Ovary (tissue), 10 donors: ENCODE measurements around the gene PHC2. TPM values are rescaled to one million over a fixed set of nuclear protein-coding genes. Genes with fewer than 3 reads are reported as not detected.

Experiments used
- DNase-seq, 5 donors: peaks; one replicate each; pipeline ENCODE4 v3.0.0-alpha.2; 2019 to 2020
- H3K27ac ChIP-seq, 2 donors: fragments of 200-600 bp; one replicate each; pipeline versions ENCODE4 v1.5.1 to v1.8.0; 2019 to 2022
- H3K27me3 ChIP-seq: fragments of 200-600 bp; one replicate; pipeline ENCODE4 v1.8.0; 2022
- H3K36me3 ChIP-seq: fragments of 200-600 bp; sonication (generic); one replicate; pipeline ENCODE4 v1.5.1; 2019
- H3K4me1 ChIP-seq: one replicate; pipeline ENCODE4 v1.8.1; 2013; ENCODE audit warnings: mild to moderate bottlenecking, moderate library complexity; ENCODE audit not compliant: insufficient read depth
- H3K4me3 ChIP-seq: fragments of 200-600 bp; sonication (generic); one replicate; pipeline ENCODE4 v1.5.1; 2017
- H3K9me3 ChIP-seq, 2 donors: fragments of 200-600 bp in 1 of 2; sonication (generic) in 1 of 2; one replicate each; pipeline versions ENCODE4 v1.5.1 to v1.8.1; 2013 to 2019; ENCODE audit warnings: mild to moderate bottlenecking in 1 of 2, moderate library complexity in 1 of 2
- CTCF ChIP-seq, 3 donors: fragments of 450-650 bp in 2 of 3; fragments of 200-600 bp in 1 of 3; IDR thresholded peaks; one replicate each; pipeline versions ENCODE4 v1.5.1 to v1.8.0; 2016 to 2022; ENCODE audit warnings: antibody characterized with exemption in 3 of 3, mild to moderate bottlenecking in 1 of 3
- EP300 ChIP-seq: sonication (generic); formaldehyde crosslinking; IDR thresholded peaks from one replicate; pipeline ENCODE4 v1.6.1; 2017; ENCODE audit warnings: antibody characterized with exemption
- POLR2A ChIP-seq: fragments of 450-650 bp; IDR thresholded peaks from one replicate; pipeline ENCODE4 v1.6.1; 2017; ENCODE audit warnings: antibody characterized with exemption, mild to moderate bottlenecking, moderate library complexity
- WGBS, 3 donors: extraction: QIAGEN DNeasy Blood & Tissue Kit in 1 of 3; methylation state at CpG; one replicate each; pipeline versions ENCODE4 v1.1.5 to v1.1.7; 2013 to 2017; 5-methylcytosine and 5-hydroxymethylcytosine counted together
- intact Hi-C, 4 donors: fragments of 100-400 bp; cut with DNase I; formaldehyde crosslinking; loops; one replicate each; pipeline versions ENCODE4 v1.11.0 to v1.15.1; 2022 to 2023
- long read RNA-seq, 3 donors: library from polyadenylated mRNA in 2 of 3; unstranded in 2 of 3; transcript quantifications; one replicate each; pipeline ENCODE4 v2.0.0 and lab custom pipeline, GENCODE V29; 2021 to 2026
- polyA plus RNA-seq, 2 donors: library from polyadenylated mRNA; stranded (reverse); fragments of 200-250 nt in 1 of 2; fragments of 350-450 nt in 1 of 2; fragmentation: Illumina TruSeq in 1 of 2; extraction: RNeasy Lipid Tissue Mini Kit (QIAGEN cat#74804) in 1 of 2; gene quantifications; one replicate each; pipeline ENCODE4 v1.2.3, GENCODE V29; 2013 to 2014
- total RNA-seq, 7 donors: library from RNA; depleted of rRNA in 2 of 7; stranded (reverse); fragments of >200 nt in 2 of 7; fragmentation: NEBNext Ultra II Directional in 3 of 7; extraction: Animal tissue kit (Norgen Biotek cat#: 25700) in 3 of 7; gene quantifications; one replicate each; pipeline versions ENCODE4 v1.1.0 to v1.2.4, GENCODE V29; 2016 to 2023
- donor health status: DM: no; HTN: no; CAD: no; lungs with moderate emphysema.
- donor health status: DM: no; HTN: no; CAD: no.
- donor health status: Bipolar disorder and iron deficiency.
- donor health status: DM: yes; HTN: yes; CAD: no.
- donor health status: DM: no; HTN: no; CAD: no.
- donor health status: DM: yes; HTN: yes; CAD: no.

PHC2 gene
- total RNA-seq, result 100 to 1,000 TPM in 1 of 7 donors, 10 to 100 TPM in 6; 64.3 to 101 (median 92.8) TPM
- 10 to 100 TPM; 52.3 to 85.5 TPM for polyA plus RNA-seq
- long read RNA-seq, donor 1, partial matches to known transcripts, result 39 of 51 reads
- long read RNA-seq, donor 1, other reads (novel, unspliced or antisense), result 7 of 51 reads
- long read RNA-seq, donor 2, transcript PHC2-202 (7 exons, 2,550 nt), result major isoform, 13 of 18 reads
- long read RNA-seq, donor 2, partial matches to known transcripts, result 5 of 18 reads
- long read RNA-seq, donor 2, other reads (novel, unspliced or antisense), result 0 of 18 reads
- long read RNA-seq, donor 3, transcript PHC2-202 (7 exons, 2,550 nt), result major isoform, 145 of 254 reads
- long read RNA-seq, donor 3, partial matches to known transcripts, result 36 of 254 reads
- long read RNA-seq, donor 3, other reads (novel, unspliced or antisense), result 70 of 254 reads

- Histone ChIP-seq H3K27ac (peak within 1 kb of the TSS; percentile 54 to 55), H3K27me3 (no peaks in the 10 kb centered on the region), H3K4me3 (peak within 1 kb of the TSS; percentile 55), H3K4me1 (peaks cover 8% of the 10 kb centered on the region), H3K9me3 (no peaks in the 10 kb centered on the region), H3K36me3 (no peaks in the 10 kb centered on the region)
- DNase-seq, result peak; percentile 97 to 98 (median 98)
- WGBS, 3 donors, result 1 to 5% (median 2%) methylated on average over 32 to 91 of the region's 91 CpGs
- TF ChIP-seq CTCF (IDR thresholded peaks at IDR 0.05), result peak; percentile 18 to 64 (median 34)
- no peak for TF ChIP-seq EP300
- peak; percentile 54 for TF ChIP-seq POLR2A
- intact Hi-C loops, result no loop called here
These were observed at the start of gene PHC2 for GRCh38 chr1:33430692-33431593. PHC2 (minus strand) TSS chr1:33431095; CDS start chr1:33375539, 55,556 bp downstream.

GRCh38 chr1:33477451-33477850 lies 46.6 kb upstream of the PHC2 start:
- Histone ChIP-seq H3K4me1 (peaks cover 3% of the 10 kb centered on the region), H3K27ac (no peak overlapping the region), H3K9me3 (no peaks in the 10 kb centered on the region), H3K4me3 (no peak overlapping the region), H3K36me3 (no peaks in the 10 kb centered on the region), H3K27me3 (no peaks in the 10 kb centered on the region)
- intact Hi-C loops, result no loop called here
- 73 to 99% (median 86%) methylated on average over 4 of the region's 4 CpGs for WGBS, 3 donors
- DNase-seq, result no peak
- TF ChIP-seq POLR2A (no peak), EP300 (no peak), CTCF (IDR thresholded peaks at IDR 0.05) (no peak)

- no peak for DNase-seq
- H3K36me3 ChIP-seq, result no peaks in the 10 kb centered on the region
- no peak overlapping the region for H3K27ac ChIP-seq
- intact Hi-C loops, result no loop called here
- no peak overlapping the region for H3K4me3 ChIP-seq
- H3K9me3 ChIP-seq, result no peaks in the 10 kb centered on the region
- TF ChIP-seq EP300 (no peak), POLR2A (no peak), CTCF (IDR thresholded peaks at IDR 0.05) (no peak)
- H3K27me3 ChIP-seq, result no peaks in the 10 kb centered on the region
- H3K4me1 ChIP-seq, result peaks cover 3% of the 10 kb centered on the region
These were observed 43.0 kb upstream of the PHC2 start for GRCh38 chr1:33473900-33474299.

GRCh38 chr1:33472269-33472980 lies 41.5 kb upstream of the PHC2 start, which contains the start of gene ZSCAN20:
ZSCAN20 (plus strand) TSS chr1:33472645; CDS start chr1:33479289, 6,644 bp downstream.
- no peak for TF ChIP-seq POLR2A
- peak within 1 kb of the TSS; percentile 57 for H3K4me3 ChIP-seq
- 0 to 1% (median 1%) methylated on average over 38 of the region's 38 CpGs for WGBS, 3 donors
- H3K36me3 ChIP-seq, result no peaks in the 10 kb centered on the region
- H3K27me3 ChIP-seq, result no peaks in the 10 kb centered on the region
- H3K4me1 ChIP-seq, result peaks cover 3% of the 10 kb centered on the region
- intact Hi-C loops, result no loop called here
- H3K9me3 ChIP-seq, result no peaks in the 10 kb centered on the region
- DNase-seq, result peak; percentile 96 to 98 (median 97)
- H3K27ac ChIP-seq, result peak within 1 kb of the TSS in 1 of 2 donors; percentile 53
